ENCODE results near the gene L3MBTL3. TPM values are rescaled to one million over a fixed set of nuclear protein-coding genes. Genes with fewer than 3 reads are reported as not detected.

L3MBTL3 gene
- total RNA-seq, 1 experiment from 2014 or later, result 4.7 TPM

- Histone ChIP-seq H4K20me1 (ENCODE audit: control insufficient read depth, insufficient read depth, insufficient read length) (no peaks in the 10 kb centered on the region), H3K23me2 (ENCODE audit: insufficient read length, low read depth, low read length, poor library complexity, severe bottlenecking) (no peaks in the 10 kb centered on the region), H3K23ac (ENCODE audit: insufficient read length, low read depth, low read length) (no peak overlapping the region), H4K8ac (replicated peaks; ENCODE audit: insufficient read length, low read depth, low read length) (no peak overlapping the region), H2AK5ac (ENCODE audit: insufficient read length, low read length) (no peak overlapping the region), H3K27me3 (ENCODE audit: insufficient read depth, low read length) (no peaks in the 10 kb centered on the region), H3K9ac (ENCODE audit: extremely low read depth, insufficient read length, low read length) (no peak overlapping the region), H3K18ac (ENCODE audit: insufficient read length, low read depth, low read length) (no peak overlapping the region), H2BK120ac (ENCODE audit: low read depth, low read length, poor library complexity, severe bottlenecking) (no peak overlapping the region), H3K9me3 (ENCODE audit: control insufficient read depth, low read depth, low read length) (no peaks in the 10 kb centered on the region), H3K4ac (ENCODE audit: low read depth, low read length) (no peak overlapping the region), H4K5ac (ENCODE audit: insufficient read length, low read depth, low read length) (no peak overlapping the region), H4K91ac (ENCODE audit: insufficient read length, low read depth, low read length) (no peak overlapping the region), H3K79me1 (ENCODE audit: insufficient read depth, low read depth, low read length, poor library complexity, severe bottlenecking) (no peaks in the 10 kb centered on the region), H3K14ac (ENCODE audit: insufficient read depth, low read length) (no peak overlapping the region), H2BK15ac (ENCODE audit: low read depth, low read length) (no peak overlapping the region), H3T11ph (ENCODE audit: low read length) (no peak overlapping the region), H3K27ac (ENCODE audit: insufficient read length, low read depth, low read length) (no peak overlapping the region), H2BK12ac (ENCODE audit: insufficient read length, low read depth, low read length) (no peak overlapping the region), H3K79me2 (ENCODE audit: insufficient read depth, low read length) (no peaks in the 10 kb centered on the region), H3K4me1 (ENCODE audit: insufficient read depth, low read length) (peaks cover 2% of the 10 kb centered on the region; the same call in 1 of the 2 replicates), H3K56ac (ENCODE audit: insufficient read length, low read depth, low read length) (no peak overlapping the region), H2AFZ (ENCODE audit: low read length) (no peak overlapping the region), H3K4me2 (ENCODE audit: insufficient read depth, insufficient read length, low read length) (no peak overlapping the region), H2BK20ac (ENCODE audit: low read depth, low read length, poor library complexity, severe bottlenecking) (no peak overlapping the region), H2BK5ac (ENCODE audit: insufficient read length, low read length) (no peak overlapping the region)
- no peak for DNase-seq
- Mint-ChIP-seq H3K36me3 (ENCODE audit: insufficient read depth in 1 of 3, low read depth in 3 of 3) (no peaks in the 10 kb centered on the region; a peak in 1 of 7 replicates), H3K4me3 (no peak overlapping the region), H3K9me3 (no peaks in the 10 kb centered on the region), H3K4me1 (peaks cover 12 to 14% of the 10 kb centered on the region in 2 experiments), H3K27ac (no peak overlapping the region), H3K27me3 (ENCODE audit: low read depth) (no peaks in the 10 kb centered on the region)
- TF ChIP-seq CTCF (conservative IDR thresholded peaks at IDR 0.05), result no peak
These were observed 23.2 kb downstream of the L3MBTL3 start for GRCh38 chr6:130041594-130041993.
